ENCODE results near the gene RTTN.
"Not testable (repeated sequence)": the region's sequence is repeated elsewhere in the genome, so short reads cannot be mapped to it uniquely, and the experiment has no call there.

The RTTN gene

DNA sequence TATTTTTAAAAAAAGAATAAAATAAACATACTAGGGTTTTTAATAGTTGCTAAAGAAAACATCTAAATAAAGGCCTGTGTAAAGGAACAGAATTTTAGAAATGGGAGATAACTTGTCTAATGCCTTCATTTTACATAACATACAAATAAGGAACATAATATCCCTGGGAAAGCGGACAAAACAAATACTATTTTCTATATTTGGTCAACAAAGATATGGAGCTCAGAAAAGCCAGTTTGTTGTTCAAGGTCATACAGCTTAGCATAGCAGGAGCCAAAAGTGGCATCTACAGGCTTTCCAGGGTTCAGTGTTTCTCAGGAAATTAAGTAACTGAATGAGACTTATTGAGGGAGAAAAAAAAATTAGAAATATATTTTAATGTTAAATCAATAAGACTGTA is 184.4 kb downstream of the RTTN start:
- DNase-seq, result no peak

DNA sequence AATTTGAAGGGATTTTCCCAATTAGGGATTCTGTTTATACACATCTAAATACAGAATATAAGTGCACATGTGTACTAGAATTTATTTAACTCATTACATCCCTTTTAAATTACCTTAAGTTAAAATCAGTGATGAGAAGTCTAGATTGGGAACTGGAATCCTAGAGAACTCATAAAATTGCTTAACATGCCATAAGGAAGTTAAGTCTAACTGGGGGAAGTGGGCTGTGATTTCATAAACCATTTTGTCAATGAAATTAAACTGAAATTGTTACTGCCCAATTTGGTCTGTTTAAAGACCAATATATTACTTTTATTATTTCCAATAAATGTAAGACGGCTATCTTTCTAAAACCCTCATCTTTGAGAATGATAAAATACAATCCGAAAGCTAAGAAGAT is 185.5 kb downstream of the RTTN start:
- no peak for DNase-seq

DNA sequence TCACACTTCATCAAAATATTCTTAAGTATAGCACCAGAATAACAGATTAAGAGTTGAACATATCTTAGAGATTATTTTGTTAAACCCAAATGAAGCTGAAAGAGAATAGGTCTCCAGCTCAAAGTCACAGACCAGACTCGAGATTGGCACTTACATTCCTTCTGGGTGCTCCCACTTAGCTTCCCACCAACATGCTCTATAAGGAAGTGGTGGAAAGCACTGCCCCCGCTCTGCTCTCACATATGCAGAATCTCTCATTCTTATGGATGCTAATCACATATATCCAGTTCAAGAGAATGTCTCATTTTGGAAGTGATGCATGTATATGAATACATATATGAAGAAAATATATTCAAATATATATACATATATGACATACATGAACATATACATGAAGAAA is 186.4 kb downstream of the RTTN start:
- DNase-seq, result no peak

DNA sequence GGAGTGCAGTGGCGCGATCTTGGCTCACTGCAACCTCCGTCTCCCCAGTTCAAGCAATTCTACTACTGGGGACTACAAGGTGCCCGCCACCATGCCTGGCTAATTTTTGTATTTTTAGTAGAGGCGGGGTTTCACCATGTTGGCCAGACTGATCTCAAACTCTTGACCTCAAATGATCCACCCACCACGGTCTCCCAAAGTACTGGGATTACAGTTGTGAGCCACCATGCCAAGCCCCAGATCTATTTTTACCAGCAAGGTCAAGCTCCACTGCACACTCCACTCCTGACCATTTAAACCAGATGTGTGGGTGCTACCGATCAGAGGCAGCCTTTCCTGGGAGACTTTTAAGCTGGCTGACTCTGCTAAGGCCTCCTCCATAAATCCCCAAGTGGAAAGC is 190.4 kb downstream of the RTTN start:
- no peak for DNase-seq

DNA sequence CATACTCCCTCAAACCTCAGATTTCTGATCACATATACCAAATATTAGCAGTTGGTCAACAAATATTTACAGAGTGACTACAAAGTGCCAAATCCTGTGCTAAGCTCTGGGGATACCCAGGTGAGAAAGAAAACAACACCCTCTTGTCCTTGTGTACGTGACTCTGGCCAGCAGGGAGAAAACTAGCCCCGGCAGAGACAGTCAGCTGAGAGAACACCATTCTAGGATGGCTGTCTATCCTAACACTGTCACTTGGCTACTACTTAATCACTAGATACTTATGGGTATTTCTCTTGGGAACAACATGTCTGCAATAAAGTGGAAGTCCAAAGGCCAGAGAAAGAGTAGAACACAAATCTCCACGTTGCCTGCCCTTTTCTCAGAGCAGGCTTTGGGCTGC is 199.9 kb downstream of the RTTN start:
- no peak for DNase-seq

GRCh38 chr18:70004696-70005095 is 200.8 kb downstream of the RTTN start:
- no peak for DNase-seq

DNA sequence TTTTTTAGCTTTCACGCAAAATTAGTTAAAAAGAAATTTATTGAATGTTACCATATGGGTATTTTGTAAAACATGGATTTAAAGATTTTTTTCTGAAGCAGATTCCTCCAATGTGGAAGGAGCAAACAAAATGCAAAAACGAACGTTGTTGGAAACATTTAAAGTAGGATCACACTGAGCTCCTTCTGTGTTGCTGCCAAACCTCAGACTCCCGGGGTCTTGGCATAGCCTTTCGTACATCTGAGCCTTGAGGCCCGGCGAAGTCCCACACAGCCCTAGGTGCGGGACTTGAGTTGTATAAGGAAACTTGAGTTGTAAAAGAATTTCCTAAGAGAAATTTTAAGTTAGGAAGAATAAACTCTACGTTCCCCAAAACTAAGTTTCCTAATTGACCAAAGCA is 205.8 kb downstream of the RTTN start:
- DNase-seq, result no peak

DNA sequence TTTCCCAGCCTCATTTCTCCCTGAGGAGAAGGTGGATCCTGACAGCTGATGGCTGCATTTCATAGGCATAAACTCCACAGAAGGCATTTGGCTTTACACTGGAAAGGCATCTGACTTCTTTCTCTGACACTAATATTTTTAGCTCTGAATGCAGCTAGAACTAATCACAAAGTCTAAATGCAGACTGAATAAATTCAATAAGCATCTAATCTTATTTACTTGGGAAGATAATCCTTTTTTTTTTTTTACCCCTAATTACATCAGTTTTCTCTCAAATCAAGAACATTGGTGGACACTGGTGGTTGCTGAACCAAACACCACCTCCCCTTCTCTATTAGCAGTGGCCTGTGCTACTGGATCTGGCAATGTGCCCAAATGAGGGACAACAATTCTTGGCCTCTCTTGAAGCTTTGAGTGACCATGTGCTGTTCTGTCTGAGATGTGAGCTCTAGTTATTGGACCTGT is 206.9 kb downstream of the RTTN start:
- DNase-seq, result no peak

- no peak for DNase-seq
Observed at GRCh38 chr18:69996951-69997798, 208.3 kb downstream of the RTTN start.

GRCh38 chr18:69996417-69996816 is 209.1 kb downstream of the RTTN start:
- DNase-seq, result no peak

DNA sequence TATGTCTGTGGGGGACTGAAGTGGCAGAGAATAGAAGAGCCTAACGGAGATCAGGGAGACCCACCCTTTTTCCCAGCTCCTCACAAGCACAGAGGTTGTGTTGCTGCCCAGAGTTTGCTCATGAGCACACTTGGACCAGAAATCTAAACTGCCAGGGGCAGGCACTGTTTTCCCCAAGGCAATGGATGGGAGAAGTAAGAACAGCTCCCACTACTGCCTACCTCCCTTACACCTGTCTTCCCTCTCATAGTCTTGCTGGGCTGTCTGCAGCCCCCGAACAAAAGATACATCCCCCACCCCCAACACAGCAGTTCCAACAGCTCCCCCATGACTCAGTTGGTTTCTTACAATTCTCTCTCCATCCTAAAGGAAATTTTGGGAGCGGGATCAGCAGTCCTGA is 209.7 kb downstream of the RTTN start:
- no peak for DNase-seq

GRCh38 chr18:69992776-69993175 is 212.7 kb downstream of the RTTN start:
- no peak for DNase-seq

GRCh38 chr18:69987870-69988269 is 217.6 kb downstream of the RTTN start:
- no peak for DNase-seq

DNA sequence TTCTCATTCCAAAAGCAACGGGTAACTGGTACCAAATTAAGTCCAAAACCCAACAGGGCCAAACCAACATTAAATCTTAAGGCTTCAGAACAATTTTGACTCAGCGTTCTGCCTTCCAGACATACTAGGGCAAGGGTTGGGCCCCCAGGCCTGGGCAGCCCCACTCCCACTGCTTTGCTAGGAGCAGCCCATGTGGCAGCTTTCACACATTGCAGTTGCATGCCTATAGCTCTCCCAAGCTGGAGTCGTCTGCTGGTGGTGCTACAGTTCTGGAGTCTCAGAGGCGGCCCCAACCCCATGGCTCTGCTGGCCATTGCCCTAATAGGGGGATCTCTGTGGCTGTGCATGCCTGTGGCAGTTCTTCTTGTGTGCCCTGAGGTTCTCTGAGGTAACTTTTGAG is 220.2 kb downstream of the RTTN start:
- DNase-seq, result no peak

DNA sequence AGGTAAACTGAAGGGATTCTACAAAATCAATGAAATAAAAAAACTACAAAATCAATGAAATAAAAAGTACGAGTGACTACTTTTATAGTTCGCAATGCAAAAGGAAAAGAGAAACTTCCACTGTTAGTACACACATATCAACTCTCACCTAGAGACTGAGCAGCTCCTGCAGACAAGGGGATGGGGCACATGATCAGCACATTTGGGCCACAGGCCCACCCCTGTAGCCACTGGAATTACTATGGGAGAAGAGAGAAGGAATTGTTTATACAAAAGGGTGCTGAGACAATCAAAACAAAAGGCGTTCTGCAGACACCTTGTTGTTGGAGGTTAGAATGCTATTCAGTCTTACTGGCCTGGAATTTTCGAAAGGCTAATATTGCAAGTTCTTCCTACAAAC is 223.1 kb downstream of the RTTN start:
- DNase-seq, result no peak

DNA sequence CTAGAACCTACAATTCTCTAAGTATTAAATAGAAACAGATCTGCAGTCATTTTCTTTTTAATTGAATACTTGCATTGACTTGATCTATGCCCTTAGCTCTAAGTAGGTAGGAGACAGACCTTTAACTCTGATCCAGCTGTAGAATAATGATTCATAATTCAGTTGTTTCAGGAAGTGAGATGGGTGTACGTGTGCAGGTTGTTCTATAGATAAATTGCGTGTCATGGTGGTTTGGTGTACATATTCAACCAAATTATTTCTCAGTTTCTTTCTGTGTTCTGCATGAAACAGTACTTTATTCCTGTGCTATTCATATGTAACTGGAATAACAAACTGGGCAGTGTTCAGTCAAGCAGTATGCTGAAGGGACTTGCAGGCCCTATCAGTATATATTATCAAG is 223.5 kb downstream of the RTTN start:
- DNase-seq, result no peak

DNA sequence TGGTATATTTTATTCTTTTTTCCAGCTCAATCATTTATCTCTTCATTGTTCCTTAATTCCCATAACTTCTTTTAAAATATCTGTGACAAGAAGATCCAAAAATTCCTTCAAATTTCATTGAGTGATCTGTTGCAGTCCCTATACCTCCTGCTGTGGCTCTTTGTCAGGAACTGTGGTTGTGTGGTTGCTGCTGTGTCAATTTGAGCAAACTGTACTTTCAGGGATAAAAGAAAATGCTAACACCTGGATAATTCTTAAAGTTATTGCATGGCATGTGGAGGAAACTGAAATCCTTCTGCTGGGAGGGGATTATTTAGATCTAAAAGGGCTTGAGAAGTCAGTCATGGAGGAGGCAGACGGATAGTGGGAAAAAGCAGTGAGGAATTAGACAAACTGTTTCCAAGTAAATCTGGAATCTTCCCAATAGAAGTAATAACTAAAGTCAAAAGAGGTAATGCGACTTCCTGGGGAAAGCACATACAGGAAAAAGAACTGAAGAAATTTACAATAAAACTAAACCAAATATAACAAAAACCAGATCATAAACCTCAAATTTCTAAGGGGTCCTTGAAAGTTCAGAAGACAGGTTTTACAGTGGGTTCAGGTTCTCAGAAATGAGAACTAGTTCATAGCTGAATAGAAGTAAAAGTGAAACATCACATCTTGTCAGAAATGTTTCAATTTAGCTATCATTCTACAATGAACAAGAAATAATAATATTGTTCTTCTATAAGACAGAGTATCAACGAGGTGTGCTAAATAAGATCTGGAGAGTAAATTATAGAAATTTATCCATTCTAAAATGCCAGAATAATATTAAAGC is 224.3 kb downstream of the RTTN start:
- no peak for DNase-seq

- DNase-seq, result no peak
Observed at GRCh38 chr18:69980509-69980908, 225.0 kb downstream of the RTTN start.

GRCh38 chr18:69978732-69979715 is 226.5 kb downstream of the RTTN start:
- DNase-seq, result no peak

GRCh38 chr18:69975294-69975693 is 230.2 kb downstream of the RTTN start:
- not testable (repeated sequence) for DNase-seq

DNA sequence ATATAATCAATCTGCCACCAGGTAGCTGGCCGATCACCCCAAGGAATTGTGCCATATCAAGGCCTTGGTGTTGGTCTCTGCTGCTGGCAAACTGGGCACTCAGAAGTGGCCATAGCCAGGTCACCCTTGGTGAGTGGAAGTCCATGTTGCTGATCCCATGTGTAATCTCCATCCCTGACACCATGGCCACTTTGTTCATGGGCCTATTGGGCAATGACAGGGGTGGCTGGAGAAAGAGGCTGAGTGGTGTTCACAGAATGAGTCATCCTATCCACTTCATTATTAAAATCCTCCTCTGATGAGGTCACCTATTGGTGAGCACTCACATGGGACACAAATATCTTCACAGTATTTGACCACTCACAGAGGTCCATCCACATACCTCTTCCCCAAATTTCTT is 231.1 kb downstream of the RTTN start:
- no peak for DNase-seq

DNA sequence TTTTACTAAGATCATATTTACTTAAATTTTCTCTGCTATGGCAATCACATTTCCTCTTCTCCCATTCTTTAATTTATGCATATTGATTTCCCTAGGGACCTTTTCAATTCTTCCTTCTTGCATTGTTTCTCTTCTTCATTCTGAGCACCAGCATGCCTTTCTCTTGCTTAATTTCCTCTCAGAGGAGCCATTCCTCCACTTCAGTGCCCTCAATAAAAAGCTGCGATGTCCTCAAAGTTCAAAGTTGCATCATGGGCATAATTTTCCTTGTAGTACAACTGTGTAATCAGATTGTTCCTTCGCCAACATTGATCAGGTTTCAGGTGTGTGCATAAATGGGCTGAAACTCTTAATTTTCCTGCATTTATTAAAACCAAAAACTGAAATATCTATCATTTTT is 236.0 kb downstream of the RTTN start:
- DNase-seq, result no peak

GRCh38 chr18:69968039-69968438 is 237.4 kb downstream of the RTTN start:
- no peak for DNase-seq
